ENCODE data around the gene ZP1.

ZP1 gene

GRCh38 chr11:60858731-60859464, 8.4 kb upstream of the ZP1 start:
- TF ChIP-seq CTCF (conservative IDR thresholded peaks at IDR 0.05), result no peak

GRCh38 chr11:60859616-60860250, 7.6 kb upstream of the ZP1 start:
- no peak overlapping the region for H3K27ac ChIP-seq
- TF ChIP-seq CTCF (conservative IDR thresholded peaks at IDR 0.05), result no peak

More at GRCh38 chr11:60858731-60859464, 8.4 kb upstream of the ZP1 start:
- H3K27ac ChIP-seq, result no peak overlapping the region

- no peak overlapping the region for H3K27ac ChIP-seq
- TF ChIP-seq CTCF (conservative IDR thresholded peaks at IDR 0.05), result no peak
Measured at GRCh38 chr11:60860943-60861342, 6.4 kb upstream of the ZP1 start.

- TF ChIP-seq CTCF (conservative IDR thresholded peaks at IDR 0.05), result no peak
- no peak overlapping the region for H3K27ac ChIP-seq
Measured at GRCh38 chr11:60862171-60862570, 5.2 kb upstream of the ZP1 start.

GRCh38 chr11:60863550-60864521, 3.5 kb upstream of the ZP1 start:
- TF ChIP-seq CTCF (conservative IDR thresholded peaks at IDR 0.05), result no peak
- H3K27ac ChIP-seq, result no peak overlapping the region

- no peak for TF ChIP-seq CTCF (conservative IDR thresholded peaks at IDR 0.05)
- no peak overlapping the region for H3K27ac ChIP-seq
Measured at GRCh38 chr11:60864856-60865513, 2.4 kb upstream of the ZP1 start.
